ENCODE data around the gene DYSF. TPM values are rescaled to one million over a fixed set of nuclear protein-coding genes. Genes with fewer than 3 reads are reported as not detected.
A peak's percentile ranks its signal among the peaks of the same experiment; 100 is the strongest.

Gene DYSF
- total RNA-seq, 4 donors from 2014 or later: 2.4 to 10.6 (median 4.3) TPM

DNA sequence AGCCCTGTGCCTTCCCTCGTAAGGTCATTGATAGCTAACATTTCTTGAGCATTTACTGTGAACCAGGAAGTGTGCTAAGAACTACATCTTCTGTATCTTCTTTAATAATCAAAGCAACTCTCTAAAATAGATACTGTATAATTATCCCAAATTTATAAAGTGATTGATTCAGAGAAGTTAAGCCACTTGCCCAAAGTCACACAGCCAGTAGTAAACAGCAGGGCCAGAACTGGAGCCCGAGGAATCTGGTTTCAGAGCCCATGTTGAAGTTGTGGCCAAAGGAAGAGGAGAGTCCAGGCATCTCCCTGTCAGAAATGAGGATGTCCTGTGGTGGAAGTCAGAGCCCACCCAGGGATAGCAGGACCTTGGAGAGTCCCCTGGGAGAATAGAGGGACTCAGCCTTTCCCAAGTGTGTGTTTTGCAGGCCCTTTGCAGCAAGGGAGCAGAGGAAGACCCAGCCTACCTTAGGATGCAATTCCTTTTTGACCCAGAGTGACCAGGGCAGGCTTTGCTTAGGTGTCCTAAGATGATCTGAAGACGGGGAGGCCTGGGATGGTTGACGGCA lies 134.2 kb downstream of the DYSF start:
- intact Hi-C loops (cut with DNase I): no loop called here
- Histone ChIP-seq H3K27me3 (no peaks in the 10 kb centered on the region), H3K4me3 (no peak overlapping the region), H3K9me3 (no peaks in the 10 kb centered on the region), H3K36me3 (no peaks in the 10 kb centered on the region), H3K4me1 (no peaks in the 10 kb centered on the region), H3K27ac (no peak overlapping the region)
- TF ChIP-seq POLR2A (IDR thresholded peaks at IDR 0.05) (no peak), CTCF (IDR thresholded peaks at IDR 0.05) (no peak)
- 80 to 85% methylated on average over 3 to 4 of the region's 4 CpGs for WGBS, 2 donors
- DNase-seq: no peak

DNA sequence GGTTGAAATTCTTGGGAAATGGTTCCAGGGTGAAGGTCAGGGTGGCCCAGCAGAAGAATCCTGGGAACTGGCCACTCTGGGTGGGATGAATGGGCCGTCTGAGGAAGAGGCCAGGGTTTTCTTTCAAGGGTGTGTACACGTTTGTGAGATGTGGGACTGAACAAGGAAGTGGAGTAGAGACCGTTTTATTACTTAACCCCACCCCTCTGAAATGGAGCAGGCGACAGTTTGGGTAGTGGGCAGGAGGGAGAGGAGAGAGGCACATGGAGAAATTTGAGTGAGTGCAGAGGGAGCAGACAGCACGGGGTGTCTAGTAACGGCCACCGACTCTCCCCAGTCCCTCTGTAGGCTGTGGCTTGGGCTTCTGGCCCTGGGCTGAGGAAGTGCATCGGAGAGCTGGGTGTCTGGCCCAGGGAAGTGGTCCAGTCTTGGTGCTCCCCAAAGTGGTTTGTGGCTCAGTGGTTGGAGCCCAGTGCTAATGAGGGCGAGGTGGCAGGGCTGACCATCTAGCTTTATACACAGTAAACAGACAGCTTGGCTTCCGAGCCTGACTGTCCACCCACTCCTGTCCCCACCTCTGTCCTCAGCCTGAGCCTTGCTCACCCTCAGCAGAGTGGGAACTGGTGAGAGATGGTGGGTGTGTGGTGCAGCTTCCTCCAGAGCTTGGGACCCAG lies 135.3 kb downstream of the DYSF start:
- no peak for DNase-seq
- no peak for TF ChIP-seq CTCF (IDR thresholded peaks at IDR 0.05)
- no peak for TF ChIP-seq POLR2A (IDR thresholded peaks at IDR 0.05)
- Histone ChIP-seq H3K27me3 (no peaks in the 10 kb centered on the region), H3K36me3 (no peaks in the 10 kb centered on the region), H3K9me3 (no peaks in the 10 kb centered on the region), H3K27ac (no peak overlapping the region), H3K4me3 (no peak overlapping the region), H3K4me1 (no peaks in the 10 kb centered on the region)
- 57 to 69% methylated on average over 9 to 10 of the region's 10 CpGs for WGBS, 2 donors
- intact Hi-C loops (cut with DNase I): no loop called here

GRCh38 chr2:71589763-71590162 lies 136.4 kb downstream of the DYSF start:
- TF ChIP-seq POLR2A (IDR thresholded peaks at IDR 0.05): no peak
- TF ChIP-seq CTCF (IDR thresholded peaks at IDR 0.05): no peak
- intact Hi-C loops (cut with DNase I): no loop called here
- H3K36me3 ChIP-seq: no peaks in the 10 kb centered on the region
- 84 to 88% methylated on average over 9 to 10 of the region's 10 CpGs for WGBS, 2 donors
- H3K27ac ChIP-seq: no peak overlapping the region
- no peaks in the 10 kb centered on the region for H3K4me1 ChIP-seq
- H3K27me3 ChIP-seq: no peaks in the 10 kb centered on the region
- H3K4me3 ChIP-seq: no peak overlapping the region
- DNase-seq: no peak
- no peaks in the 10 kb centered on the region for H3K9me3 ChIP-seq

- DNase-seq: no peak
- Histone ChIP-seq H3K27me3 (no peaks in the 10 kb centered on the region), H3K27ac (no peak overlapping the region), H3K9me3 (no peaks in the 10 kb centered on the region), H3K36me3 (no peaks in the 10 kb centered on the region), H3K4me3 (no peak overlapping the region), H3K4me1 (peaks cover 0 to 4% (median 0%) of the 10 kb centered on the region in 3 donors)
- intact Hi-C loops (cut with DNase I): no loop called here
- 74 to 78% methylated on average over 3 of the region's 3 CpGs for WGBS, 2 donors
- TF ChIP-seq POLR2A (IDR thresholded peaks at IDR 0.05) (no peak), CTCF (IDR thresholded peaks at IDR 0.05) (no peak)
Observed at GRCh38 chr2:71591044-71591443, 137.7 kb downstream of the DYSF start.

DNA sequence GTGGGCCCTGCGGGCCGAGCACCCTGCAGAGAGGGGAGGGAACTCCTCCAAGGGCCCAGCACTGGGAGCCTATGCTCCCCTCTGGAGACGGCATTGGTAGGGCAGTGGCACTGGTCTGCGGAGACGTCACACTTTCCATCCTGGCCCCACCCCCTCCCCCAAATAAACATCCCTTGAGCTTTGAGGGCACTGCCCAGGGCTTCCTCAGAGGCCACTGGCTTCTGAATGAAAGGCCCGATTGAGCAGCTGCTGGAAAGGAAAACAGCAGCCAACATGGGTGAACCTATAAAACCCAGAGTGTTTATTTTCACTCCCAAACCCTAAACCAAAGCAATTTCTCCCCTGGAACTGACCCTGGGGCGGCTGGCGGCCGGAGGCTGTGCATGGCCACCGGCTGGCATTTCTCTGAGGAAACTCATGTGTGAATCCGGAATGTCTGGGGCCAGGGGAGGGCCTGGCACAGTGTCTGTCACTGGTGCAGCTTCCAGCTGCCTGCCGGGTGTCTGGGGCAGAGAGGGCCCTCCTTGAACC lies 138.9 kb downstream of the DYSF start:
- Histone ChIP-seq H3K27me3 (peaks cover 0 to 10% (median 0%) of the 10 kb centered on the region in 4 donors), H3K4me3 (no peak overlapping the region), H3K36me3 (no peaks in the 10 kb centered on the region), H3K4me1 (peaks cover 0 to 7% (median 0%) of the 10 kb centered on the region in 3 donors), H3K27ac (peak overlapping the region in 1 of 4 donors; percentile 44), H3K9me3 (no peaks in the 10 kb centered on the region)
- TF ChIP-seq CTCF (IDR thresholded peaks at IDR 0.05): no peak
- no peak for TF ChIP-seq POLR2A (IDR thresholded peaks at IDR 0.05)
- intact Hi-C loops (cut with DNase I): no loop called here
- no peak for DNase-seq
- WGBS, 2 donors: 60 to 66% methylated on average over 7 to 8 of the region's 12 CpGs

Measured in esophagus squamous epithelium (tissue), 5 donors.